ENCODE results near the gene MACIR.

The MACIR gene

DNA sequence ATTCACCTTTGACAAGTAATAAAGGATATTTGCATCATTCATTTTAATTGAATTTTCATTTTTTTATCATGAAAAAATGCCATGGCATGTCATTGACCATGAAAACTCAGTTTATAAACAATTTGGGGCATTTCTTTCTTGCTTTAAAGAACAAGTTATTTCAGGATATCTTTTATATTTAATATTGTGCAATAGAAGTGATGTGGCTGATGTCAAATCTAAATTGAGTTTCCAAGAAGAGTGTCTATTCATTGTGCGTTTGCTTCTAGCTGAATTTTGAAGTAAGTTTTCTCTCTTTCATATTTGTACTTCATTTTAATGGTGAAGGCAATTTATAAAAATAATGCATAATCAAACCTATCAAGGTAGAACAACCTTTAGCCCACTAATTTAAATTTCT, 30.5 kb downstream of the MACIR start:
- DNase-seq (ENCODE audit: low read depth in 1 of 2, low spot score in 1 of 2): no peak

DNA sequence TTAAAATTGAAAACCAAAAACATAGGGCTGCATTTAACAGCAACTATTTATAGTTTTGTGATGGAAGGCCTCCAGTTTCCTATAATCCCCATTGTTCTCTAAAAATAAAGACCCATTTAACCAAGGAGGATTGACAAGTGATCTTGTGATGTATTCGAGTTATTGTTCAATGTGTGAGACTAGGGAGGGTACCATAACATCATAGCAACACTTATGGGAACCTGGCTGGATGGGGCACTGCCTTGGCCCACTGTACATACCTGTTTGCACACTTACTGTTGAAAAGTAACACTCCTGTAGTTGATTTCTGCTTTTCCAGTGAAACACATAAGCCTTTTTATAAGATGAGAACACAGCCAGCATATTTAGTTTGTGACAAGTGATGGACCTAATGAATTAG, 32.3 kb downstream of the MACIR start:
- DNase-seq (ENCODE audit: low read depth in 1 of 2, low spot score in 1 of 2): no peak

DNA sequence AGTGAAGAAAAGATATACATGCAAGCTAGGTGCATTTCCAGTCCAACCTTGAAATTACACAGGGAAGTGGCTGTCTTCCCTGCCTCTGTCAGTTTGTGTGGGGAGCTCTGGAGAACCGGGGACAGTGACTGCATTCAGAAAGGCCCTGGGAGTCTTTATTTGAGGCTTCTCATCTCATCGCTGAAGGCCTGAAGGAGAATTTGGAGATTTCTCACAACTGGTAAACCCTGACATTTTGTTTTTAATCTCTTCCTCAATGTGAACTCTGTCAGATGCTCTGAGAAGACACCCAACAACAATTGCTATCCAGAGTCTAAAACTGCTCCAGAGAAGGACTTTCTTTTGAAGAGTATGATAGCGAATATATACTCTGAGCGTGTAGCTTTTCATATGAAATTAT, 33.0 kb downstream of the MACIR start:
- DNase-seq (ENCODE audit: low read depth in 1 of 2, low spot score in 1 of 2): no peak

DNA sequence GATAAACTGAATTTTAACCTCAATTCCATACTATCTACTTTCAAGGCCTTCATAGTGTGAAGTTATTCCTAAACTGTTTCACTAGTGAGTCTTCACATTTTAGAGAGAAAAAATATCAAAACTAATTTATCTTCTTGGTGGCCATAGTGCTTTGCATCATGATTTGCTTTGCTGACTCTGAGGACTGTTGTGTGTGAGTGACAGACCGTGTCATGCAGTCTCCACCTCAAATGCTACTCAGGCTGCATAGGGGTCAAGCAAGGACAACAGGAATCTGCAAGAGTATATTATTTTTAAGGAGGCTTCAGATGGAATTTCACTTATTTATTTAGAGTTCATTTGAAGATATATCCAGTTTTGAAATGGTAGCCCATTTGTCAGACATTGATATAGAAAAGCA, 34.5 kb downstream of the MACIR start:
- no peak for DNase-seq (ENCODE audit: low read depth in 1 of 2, low spot score in 1 of 2)

DNA sequence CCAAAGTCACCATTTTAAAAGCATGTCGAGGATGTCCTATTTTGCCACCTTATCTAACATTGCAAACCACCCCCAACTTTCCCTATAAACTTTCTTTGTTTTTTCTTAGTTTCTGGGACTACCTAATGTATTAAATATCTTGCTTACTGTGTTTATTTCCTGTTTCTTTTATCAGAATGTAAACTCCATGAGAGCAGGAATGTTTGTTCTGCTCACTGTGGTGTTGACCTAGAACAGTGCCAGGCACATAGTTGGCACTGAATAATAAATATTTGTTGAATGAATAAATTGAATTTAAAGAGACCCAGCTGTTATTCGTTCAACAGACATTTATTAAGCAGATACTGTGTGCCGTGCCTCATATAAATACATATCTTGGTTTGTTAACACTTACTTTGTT, 35.2 kb downstream of the MACIR start:
- no peak for DNase-seq (ENCODE audit: low read depth in 1 of 2, low spot score in 1 of 2)

DNA sequence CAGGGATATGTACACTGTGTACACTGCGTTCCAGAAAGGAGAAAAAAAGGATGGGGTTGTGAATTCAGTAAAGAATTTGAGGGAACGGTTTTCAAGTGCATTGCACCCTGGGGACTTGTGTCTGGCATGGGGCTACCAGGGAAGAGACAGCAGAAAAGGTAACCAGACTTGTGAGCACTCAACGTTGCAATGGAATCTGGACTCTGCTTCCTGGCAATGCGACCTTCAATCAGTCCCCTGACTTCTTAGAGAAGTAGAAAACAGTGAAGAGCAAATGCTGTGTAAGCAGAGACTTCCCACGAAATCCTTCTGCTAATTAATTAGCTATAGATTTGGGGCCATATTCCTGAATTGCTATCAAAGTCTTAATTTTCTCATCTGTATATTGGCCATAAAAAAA, 36.3 kb downstream of the MACIR start:
- no peak for DNase-seq (ENCODE audit: low read depth in 1 of 2, low spot score in 1 of 2)

DNA sequence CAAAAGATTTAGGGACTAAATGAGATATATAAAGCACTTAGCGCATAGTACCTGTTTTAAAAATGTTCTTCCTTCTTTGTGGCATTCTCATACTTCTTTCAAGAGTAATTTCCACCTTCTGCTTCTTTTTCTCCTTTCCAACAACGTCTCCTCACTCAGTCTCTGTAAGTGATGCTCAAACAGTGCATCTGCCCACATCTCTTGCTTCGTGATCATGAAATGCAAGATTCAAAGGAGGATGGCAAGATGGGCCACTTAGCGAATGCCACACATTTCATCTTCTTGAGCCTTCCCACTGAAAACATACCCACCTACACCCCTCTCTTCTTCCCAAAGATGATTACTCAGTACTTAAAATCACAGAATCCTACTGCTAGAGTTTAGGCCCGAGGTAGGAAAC, 36.9 kb downstream of the MACIR start:
- DNase-seq (ENCODE audit: low read depth in 1 of 2, low spot score in 1 of 2): no peak

DNA sequence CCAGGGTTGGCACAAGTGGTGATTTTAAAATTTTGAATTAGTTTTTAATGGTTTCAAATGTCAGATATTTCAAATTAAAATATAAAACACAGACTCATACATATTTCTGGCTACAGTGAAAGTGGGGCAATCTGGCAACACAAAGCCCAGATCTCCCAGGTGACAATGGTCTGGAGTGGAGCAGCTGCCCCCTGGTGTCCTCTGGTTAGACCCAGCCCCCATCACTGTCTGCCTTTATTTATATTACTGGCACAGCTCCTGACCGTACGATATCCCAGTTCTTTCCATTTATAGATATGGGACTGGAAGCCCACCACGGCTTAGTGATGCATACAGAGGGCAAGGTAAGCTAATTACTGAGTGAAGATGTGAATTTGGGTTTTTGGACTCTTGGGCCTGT, 37.3 kb downstream of the MACIR start:
- DNase-seq (ENCODE audit: low read depth in 1 of 2, low spot score in 1 of 2): no peak

DNA sequence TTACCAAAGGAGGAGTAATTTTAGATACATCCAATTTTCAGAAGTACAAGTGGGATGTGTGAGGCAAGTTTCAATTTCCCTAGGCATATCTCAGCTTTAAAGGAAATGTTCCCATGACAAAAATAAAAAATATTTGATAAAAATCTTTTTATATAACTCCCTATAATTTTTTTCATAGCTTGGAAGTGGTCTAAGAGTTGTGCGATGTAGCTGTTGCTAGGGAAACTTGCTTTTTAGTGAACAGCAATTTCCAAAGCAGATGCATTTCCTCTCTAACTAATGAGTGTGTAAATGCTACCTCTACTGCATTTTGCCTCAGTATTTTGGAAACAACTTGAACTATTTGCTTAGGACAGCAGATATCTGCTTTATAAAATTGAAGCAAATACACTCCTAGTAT, 39.6 kb downstream of the MACIR start:
- no peak for DNase-seq (ENCODE audit: low read depth in 1 of 2, low spot score in 1 of 2)

DNA sequence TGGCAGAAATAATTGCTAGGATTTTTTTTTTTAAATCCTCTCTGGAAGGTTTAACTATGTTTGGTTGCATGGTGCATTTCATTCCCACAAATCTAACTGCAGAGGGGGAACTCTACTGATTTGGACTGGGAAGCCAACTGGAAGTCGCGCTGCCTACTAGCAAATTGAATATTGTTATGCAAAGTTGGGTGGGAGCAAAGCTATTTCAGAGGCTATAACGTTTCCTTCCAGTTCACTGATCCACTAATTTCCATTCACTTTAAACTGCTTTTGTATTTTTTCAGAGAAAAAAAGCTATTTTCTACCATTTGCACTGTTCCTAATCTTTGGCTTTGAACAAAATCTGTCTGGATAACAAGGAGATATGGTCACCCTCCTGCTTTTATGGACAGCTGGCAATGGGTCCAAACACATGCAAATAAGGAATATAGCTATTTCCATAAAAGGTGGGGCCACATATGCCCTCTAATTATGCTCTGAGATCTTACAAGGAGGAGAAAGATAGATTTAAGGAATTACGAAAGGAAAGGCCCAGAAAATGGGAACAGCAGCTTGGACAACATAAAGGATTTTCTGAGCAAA, 40.1 kb downstream of the MACIR start:
- no peak for DNase-seq (ENCODE audit: low read depth in 1 of 2, low spot score in 1 of 2)

DNA sequence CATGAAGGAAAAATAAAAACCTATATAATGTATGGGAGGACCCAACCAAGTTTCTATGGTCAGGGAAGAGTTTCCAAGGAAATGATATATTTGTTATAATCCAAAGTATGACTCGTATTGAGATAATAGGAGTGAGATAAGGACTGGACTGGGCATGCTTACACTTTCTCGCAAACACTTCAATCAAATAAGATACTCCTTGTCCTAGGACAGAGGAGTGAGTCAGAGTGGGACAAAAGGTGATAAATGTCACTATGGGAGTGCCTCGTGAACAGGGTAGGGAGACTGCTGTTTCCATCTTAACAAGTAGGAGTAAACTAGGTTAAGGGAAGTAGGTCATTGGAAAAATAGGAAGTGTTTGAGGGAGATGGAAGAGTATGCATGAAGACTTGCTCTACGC, 47.2 kb downstream of the MACIR start:
- DNase-seq (ENCODE audit: low read depth in 1 of 2, low spot score in 1 of 2): no peak

DNA sequence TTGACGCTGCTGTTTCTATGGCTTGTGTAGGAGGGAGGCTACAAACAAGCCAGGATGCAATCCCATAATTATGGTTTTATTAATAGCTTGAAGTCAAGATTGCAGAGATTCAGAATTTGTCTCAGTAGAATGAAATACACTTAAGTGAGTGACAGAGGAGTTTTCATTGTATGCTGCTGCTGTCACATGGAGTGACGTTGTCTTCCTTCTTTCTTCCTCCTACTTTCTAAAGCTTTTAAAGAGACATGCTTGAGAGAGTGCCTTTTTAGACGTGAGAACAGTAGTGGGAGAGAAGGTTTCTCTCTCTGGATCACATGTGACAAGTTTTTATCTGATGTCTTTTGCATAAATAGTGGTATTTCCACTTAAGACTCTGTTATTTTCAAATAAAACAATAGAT, 48.9 kb downstream of the MACIR start:
- no peak for DNase-seq (ENCODE audit: low read depth in 1 of 2, low spot score in 1 of 2)

DNA sequence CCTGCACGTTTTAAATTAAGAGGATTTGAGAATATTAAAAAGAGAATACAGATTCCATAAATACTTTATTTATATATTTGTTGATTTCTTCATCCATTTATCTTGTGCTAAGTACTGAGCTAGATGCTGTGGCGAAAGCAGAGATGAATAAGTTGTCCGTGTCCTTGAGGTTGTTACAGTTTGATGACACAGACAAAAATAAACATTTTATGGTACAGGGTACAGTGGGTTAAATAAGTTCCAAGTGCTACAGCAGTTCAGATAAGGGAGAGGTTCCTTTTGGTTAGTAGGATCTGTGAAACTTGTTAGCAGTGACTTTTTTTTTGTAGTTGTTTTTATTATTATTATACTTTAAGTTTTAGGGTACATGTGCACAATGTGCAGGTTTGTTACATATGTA, 50.2 kb downstream of the MACIR start:
- no peak for DNase-seq (ENCODE audit: low read depth in 1 of 2, low spot score in 1 of 2)

DNA sequence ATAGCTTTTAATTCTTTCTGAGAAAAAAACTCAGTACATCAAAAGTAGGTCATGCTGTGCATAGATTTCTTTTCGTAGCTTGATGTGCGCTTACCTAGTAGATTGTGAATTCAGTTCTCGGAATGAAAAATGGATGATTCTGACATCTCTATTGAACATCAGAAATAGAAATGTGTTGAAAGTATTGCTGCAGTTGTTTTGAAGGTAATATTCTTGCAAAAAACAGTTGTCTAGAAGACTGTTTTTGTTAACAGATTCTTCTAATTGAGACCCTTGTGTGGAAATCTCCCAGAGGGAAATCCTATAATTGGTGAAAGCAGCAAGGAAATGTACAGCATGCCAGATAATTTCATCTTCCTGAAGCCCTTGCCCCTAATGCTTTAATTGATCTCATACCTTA, 54.5 kb downstream of the MACIR start:
- no peak for DNase-seq (ENCODE audit: low read depth in 1 of 2, low spot score in 1 of 2)

DNA sequence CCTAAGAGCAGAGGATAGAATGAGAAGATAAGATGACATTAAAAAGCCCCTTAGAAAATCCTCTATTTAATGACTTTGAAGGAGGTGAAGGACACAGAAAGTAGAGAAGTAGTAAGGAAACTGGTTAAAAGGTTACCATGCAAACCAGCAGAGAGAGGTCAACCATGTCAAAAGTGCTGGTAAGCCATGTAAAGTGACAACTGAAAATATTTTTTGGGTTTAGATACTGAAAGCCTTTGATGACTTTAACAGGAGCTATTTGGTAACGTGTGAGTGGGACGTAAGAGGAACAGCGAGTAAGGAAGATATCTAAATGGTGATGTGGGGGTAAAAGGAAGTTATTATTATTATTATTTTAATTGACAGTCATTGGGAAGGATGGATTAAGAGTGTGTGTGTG, 56.9 kb downstream of the MACIR start:
- DNase-seq (ENCODE audit: low read depth in 1 of 2, low spot score in 1 of 2): no peak

DNA sequence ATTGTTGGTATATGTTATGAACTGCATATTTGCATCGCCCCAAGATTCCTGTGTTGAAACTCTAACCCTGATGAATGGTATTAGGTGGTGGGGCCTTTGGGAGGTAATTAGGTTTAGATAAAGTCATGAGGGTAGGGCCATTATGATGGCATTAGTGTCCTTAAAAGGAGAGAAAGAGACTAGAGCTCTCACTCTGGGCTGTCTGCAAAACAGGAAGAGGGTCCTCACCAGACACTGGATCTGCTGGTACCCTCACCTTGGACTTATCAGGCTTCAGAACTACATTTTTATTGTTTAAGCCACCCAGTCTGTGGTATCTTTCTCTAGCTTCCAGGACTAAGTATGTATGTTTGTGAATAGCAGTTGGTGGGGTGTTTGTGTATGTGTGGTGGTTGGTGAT, 68.9 kb downstream of the MACIR start:
- DNase-seq (ENCODE audit: low read depth in 1 of 2, low spot score in 1 of 2): no peak

DNA sequence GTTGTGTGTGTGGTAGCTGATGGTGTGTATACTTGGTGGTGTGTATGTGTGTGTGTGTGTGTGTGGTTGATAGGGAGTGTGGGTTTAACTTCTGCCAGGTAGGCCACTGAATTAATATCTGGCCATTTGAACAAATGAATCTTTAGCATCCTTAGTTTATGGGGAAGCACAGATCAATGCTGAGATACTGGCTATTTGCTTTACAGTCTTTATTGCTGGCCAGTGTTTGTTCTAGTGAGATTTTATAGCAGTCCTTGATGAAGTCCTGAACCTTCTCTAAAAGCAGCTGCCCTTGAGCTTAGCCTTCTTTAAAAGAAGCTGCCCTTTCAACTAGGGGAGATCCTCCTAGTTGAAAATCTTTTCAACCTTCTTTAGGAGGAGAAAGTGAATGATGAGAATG, 69.3 kb downstream of the MACIR start:
- no peak for DNase-seq (ENCODE audit: low read depth in 1 of 2, low spot score in 1 of 2)
